Activated naive CD4-positive, alpha-beta T cell treated with anti-CD3 and anti-CD28 coated beads, Interleukin-2, amount 50 U/mL, for 24 hours (primary cell): ENCODE measurements around the gene RINT1.

Experiments
- H3K27ac Mint-ChIP-seq: one replicate; pipeline ENCODE4 v1.8.0; 2021; ENCODE audit warnings: mild to moderate bottlenecking, mixed read lengths
- H3K27me3 Mint-ChIP-seq: one replicate; pipeline ENCODE4 v1.8.0; 2021; ENCODE audit warnings: mixed read lengths
- H3K36me3 Mint-ChIP-seq: one replicate; pipeline ENCODE4 v1.8.0; 2021; ENCODE audit warnings: mixed read lengths
- H3K4me1 Mint-ChIP-seq: one replicate; pipeline ENCODE4 v1.8.0; 2021; ENCODE audit warnings: mixed read lengths
- H3K4me3 Mint-ChIP-seq: one replicate; pipeline ENCODE4 v1.8.0; 2021; ENCODE audit warnings: mild to moderate bottlenecking, mixed read lengths
- H3K9me3 Mint-ChIP-seq: one replicate; pipeline ENCODE4 v1.8.0; 2021; ENCODE audit warnings: mixed read lengths

The RINT1 gene

DNA sequence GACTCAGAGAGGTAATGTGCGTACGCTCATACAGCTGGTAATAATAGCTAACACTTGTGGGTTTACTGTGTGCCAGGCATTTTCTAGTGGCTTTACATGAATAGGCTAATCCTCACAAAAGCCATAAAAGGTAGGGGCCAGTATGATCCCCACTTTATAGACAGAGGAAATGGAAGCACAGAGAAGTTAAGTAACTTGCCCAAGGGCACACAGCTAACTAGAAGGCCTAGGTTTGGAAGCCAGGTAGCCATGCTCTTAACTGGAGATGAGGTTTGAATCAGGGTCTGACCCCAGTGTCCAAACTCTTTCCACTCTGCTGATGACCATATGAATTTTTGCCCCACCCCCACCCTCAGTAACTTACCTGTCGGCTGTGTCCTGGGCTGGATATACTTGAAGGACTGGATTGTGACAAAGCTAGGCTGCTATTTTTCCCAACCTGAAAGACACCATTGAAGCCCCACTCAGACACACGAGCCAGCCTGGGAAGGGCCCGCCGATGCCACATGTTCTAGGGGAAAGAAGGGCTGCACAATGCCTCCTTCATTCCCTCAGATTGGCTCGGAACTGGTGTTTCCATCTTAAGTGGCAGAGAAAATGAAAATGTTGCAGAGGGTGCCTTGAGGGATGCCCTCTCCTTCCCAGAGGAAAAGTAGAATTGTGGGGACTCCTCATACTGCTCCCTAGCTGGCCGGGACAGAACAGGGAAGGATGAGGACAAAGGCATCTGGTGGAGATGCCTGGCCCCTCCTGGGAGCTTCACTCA is 78.3 kb downstream of the RINT1 start:
- no peaks in the 10 kb centered on the region for H3K9me3 Mint-ChIP-seq
- H3K27ac Mint-ChIP-seq: no peak overlapping the region
- H3K27me3 Mint-ChIP-seq: no peaks in the 10 kb centered on the region
- H3K36me3 Mint-ChIP-seq: peaks cover 7% of the 10 kb centered on the region
- H3K4me3 Mint-ChIP-seq: no peak overlapping the region
- no peaks in the 10 kb centered on the region for H3K4me1 Mint-ChIP-seq

DNA sequence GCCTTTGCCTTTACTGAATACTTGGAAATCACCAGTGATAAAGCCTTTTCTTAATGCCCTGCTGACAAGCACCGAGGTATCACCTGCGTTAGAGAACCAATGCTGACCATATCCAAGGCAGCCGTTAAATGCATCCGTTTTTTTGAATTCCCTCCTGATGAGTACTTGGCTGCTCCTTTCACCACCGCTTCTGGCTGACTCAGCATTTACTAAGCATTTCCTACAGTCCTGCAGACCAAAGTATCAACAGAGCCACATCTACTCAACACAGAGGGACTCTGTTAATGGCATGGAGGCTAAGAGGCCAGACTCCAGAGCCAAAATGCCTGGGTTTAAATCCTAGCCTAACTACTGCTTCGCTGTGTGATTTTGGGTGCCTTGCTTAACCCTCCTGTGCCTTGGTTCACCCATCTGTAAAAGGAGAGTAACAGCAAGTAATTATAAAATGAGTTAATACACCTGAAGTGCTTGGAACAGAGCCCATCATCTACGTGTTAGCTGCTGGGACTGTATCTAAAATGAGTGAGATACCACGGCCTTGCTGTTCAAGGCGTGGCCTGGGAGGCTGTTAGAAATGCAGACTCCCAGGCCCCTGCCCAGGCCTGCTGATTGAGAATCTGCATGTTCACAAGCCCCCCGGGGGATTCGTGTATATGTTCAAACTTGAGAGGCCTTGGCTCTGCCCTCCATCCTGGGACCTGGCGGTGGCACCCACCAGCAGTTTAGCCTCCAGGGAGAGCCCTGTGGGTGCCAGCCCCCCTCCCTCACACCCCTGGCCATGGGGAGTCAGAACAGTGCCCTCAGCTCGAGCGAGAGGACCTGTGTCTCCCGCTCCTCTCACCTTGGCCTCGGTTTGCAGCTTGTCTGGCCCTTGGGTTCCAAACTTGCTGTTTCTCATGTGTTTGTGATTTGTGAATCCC is 80.1 kb downstream of the RINT1 start:
- H3K27me3 Mint-ChIP-seq: no peaks in the 10 kb centered on the region
- no peak overlapping the region for H3K27ac Mint-ChIP-seq
- peaks cover 7% of the 10 kb centered on the region for H3K36me3 Mint-ChIP-seq
- H3K4me1 Mint-ChIP-seq: no peaks in the 10 kb centered on the region
- H3K4me3 Mint-ChIP-seq: no peak overlapping the region
- H3K9me3 Mint-ChIP-seq: no peaks in the 10 kb centered on the region

DNA sequence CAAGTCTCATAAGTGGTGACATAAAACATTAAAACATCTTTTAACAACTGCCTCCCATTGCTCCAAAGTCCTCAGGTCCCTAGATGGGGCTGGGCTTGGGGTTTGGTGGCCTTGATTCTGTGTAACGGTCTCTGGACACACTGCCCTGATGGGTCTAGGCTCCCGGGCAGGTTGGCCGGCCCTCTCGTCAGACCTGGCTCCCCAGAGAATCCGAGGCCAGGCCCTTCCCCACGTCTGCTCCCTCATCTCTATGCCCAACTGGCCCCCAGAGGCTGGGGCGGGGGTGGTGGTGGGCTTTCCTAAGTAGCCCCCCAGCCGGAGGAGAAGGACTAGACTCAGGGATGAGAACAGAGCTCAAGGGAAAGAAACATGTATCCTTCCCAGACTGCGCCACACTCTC is 80.8 kb downstream of the RINT1 start:
- Mint-ChIP-seq H3K36me3 (peaks cover 7% of the 10 kb centered on the region), H3K4me3 (no peak overlapping the region), H3K27me3 (no peaks in the 10 kb centered on the region), H3K9me3 (no peaks in the 10 kb centered on the region), H3K27ac (no peak overlapping the region), H3K4me1 (no peaks in the 10 kb centered on the region)

DNA sequence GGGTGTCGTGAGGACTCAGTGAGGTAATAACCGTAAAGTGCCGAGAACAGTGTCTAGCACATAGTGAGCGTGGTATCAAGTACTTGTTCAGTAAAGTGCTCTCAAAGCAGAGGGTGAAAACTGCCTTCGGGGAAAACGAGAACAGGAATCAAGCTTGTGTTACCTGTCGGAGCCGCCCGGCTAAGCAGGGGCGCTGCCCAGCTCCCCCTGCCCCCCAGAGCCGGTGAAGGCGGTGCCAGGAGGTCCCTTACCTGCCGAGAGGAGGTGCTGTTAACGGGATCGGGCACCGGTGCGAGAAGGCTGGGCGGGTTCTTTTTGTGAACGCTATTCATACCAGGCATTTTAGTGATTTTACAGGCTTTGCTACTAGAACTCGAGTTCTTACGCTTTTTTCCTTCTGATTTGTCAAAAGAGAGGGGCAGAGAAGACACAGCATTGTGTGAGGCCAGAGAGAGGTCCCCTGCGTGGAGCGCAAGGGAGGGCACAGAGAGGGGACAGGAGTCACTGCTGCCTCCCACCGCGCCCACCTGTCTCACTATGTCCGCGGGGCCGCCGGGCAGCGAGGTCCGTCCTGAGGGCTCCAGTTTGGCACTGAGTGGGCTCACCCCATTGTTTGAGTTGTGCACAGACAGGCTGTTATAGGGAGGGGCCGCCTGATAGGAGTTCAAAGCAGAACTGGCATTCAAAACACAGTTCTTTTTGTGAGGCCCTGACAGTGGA is 81.8 kb downstream of the RINT1 start:
- no peaks in the 10 kb centered on the region for H3K27me3 Mint-ChIP-seq
- peaks cover 9% of the 10 kb centered on the region for H3K36me3 Mint-ChIP-seq
- no peaks in the 10 kb centered on the region for H3K4me1 Mint-ChIP-seq
- H3K27ac Mint-ChIP-seq: no peak overlapping the region
- no peaks in the 10 kb centered on the region for H3K9me3 Mint-ChIP-seq
- H3K4me3 Mint-ChIP-seq: no peak overlapping the region

GRCh38 chr7:105614341-105614840 is 82.4 kb downstream of the RINT1 start:
- Mint-ChIP-seq H3K9me3 (no peaks in the 10 kb centered on the region), H3K36me3 (peaks cover 9% of the 10 kb centered on the region), H3K4me3 (no peak overlapping the region), H3K27me3 (no peaks in the 10 kb centered on the region), H3K27ac (no peak overlapping the region), H3K4me1 (no peaks in the 10 kb centered on the region)
